SU-DHL-6 (cell line): Measurements from ENCODE around the gene ESPN.

Experiments
- CTCF ChIP-seq: fragments of 200-600 bp; sonication (generic); IDR thresholded peaks from one replicate; pipeline ENCODE4 v1.5.1; 2017; ENCODE audit warnings: antibody characterized with exemption, mild to moderate bottlenecking, low read length, moderate library complexity; ENCODE audit not compliant: insufficient read depth, poor library complexity, severe bottlenecking
- EZH2phosphoT487 ChIP-seq: fragments of 200-600 bp; sonication (generic), shearing (Covaris generic); conservative IDR thresholded peaks from 2 replicates; pipeline ENCODE4 v1.6.1; 2018; ENCODE audit warnings: mild to moderate bottlenecking, antibody characterized with exemption, low read length, moderate library complexity, mixed read lengths

- TF ChIP-seq EZH2phosphoT487 (no peak), CTCF (no peak)
These were observed 1.1 kb downstream of the ESPN start for GRCh38 chr1:6425658-6426057.
